Fibroblast of upper back skin (primary cell): ENCODE data around the gene CD59.
"Not testable (repeated sequence)": the region's sequence is repeated elsewhere in the genome, so short reads cannot be mapped to it uniquely, and the experiment has no call there.

Source experiments
- DNase-seq: peaks from one replicate; pipeline ENCODE4 v3.0.0-alpha.2; 2013

The CD59 gene

GRCh38 chr11:33742249-33742851 lies 6.1 kb upstream of the CD59 start:
- no peak for DNase-seq

GRCh38 chr11:33741806-33742205 lies 5.6 kb upstream of the CD59 start:
- DNase-seq, result no peak

- DNase-seq, result no peak
These were observed 1.2 kb upstream of the CD59 start for GRCh38 chr11:33737362-33737821.

- no peak for DNase-seq
These were observed 714 bp downstream of the CD59 start for GRCh38 chr11:33735271-33736147.

GRCh38 chr11:33734441-33735270 lies 1.6 kb downstream of the CD59 start:
- peak; percentile 48 for DNase-seq

GRCh38 chr11:33733980-33734379 lies 2.2 kb downstream of the CD59 start:
- no peak for DNase-seq

- no peak for DNase-seq
These were observed 4.3 kb downstream of the CD59 start for GRCh38 chr11:33731723-33732531.

- DNase-seq, result no peak
These were observed 5.5 kb downstream of the CD59 start for GRCh38 chr11:33730716-33731115.

GRCh38 chr11:33729072-33729664 lies 7.1 kb downstream of the CD59 start:
- DNase-seq, result not testable (repeated sequence)

- not testable (repeated sequence) for DNase-seq
These were observed 8.7 kb downstream of the CD59 start for GRCh38 chr11:33727539-33727938.

GRCh38 chr11:33725496-33725895 lies 10.7 kb downstream of the CD59 start:
- no peak for DNase-seq

GRCh38 chr11:33724644-33725035 lies 11.6 kb downstream of the CD59 start:
- peak; percentile 52 for DNase-seq

- peak; percentile 92 for DNase-seq
These were observed 12.9 kb downstream of the CD59 start for GRCh38 chr11:33723238-33723881.

- peak; percentile 46 for DNase-seq
These were observed 13.5 kb downstream of the CD59 start for GRCh38 chr11:33722590-33723234.

GRCh38 chr11:33721984-33722383 lies 14.2 kb downstream of the CD59 start:
- no peak for DNase-seq

- DNase-seq, result peak; percentile 62
These were observed 14.8 kb downstream of the CD59 start for GRCh38 chr11:33721426-33721825.

GRCh38 chr11:33719587-33719986 lies 16.6 kb downstream of the CD59 start:
- no peak for DNase-seq

- DNase-seq, result no peak
These were observed 17.8 kb downstream of the CD59 start for GRCh38 chr11:33718440-33718839.

- DNase-seq, result peak; percentile 46
These were observed 20.0 kb downstream of the CD59 start for GRCh38 chr11:33716243-33716642.

- DNase-seq, result no peak
These were observed 22.3 kb downstream of the CD59 start for GRCh38 chr11:33713856-33714398.
